Measurements from ENCODE around the gene TMEFF2. TPM values are rescaled to one million over a fixed set of nuclear protein-coding genes. Genes with fewer than 3 reads are reported as not detected.

The TMEFF2 gene
- total RNA-seq, 1 experiment from 2014 or later = not detected

- no peak for TF ChIP-seq CTCF (IDR thresholded peaks at IDR 0.05; ENCODE audit: unreplicated experiment)
- intact Hi-C loops (cut with micrococcal nuclease; ENCODE audit: unreplicated experiment) = no loop called here
- no peaks in the 10 kb centered on the region for H3K27me3 Mint-ChIP-seq (ENCODE audit: unreplicated experiment)
- no peaks in the 10 kb centered on the region for H3K9me3 Mint-ChIP-seq (ENCODE audit: low read depth, unreplicated experiment)
- H3K36me3 Mint-ChIP-seq (ENCODE audit: insufficient read depth, unreplicated experiment) = no peaks in the 10 kb centered on the region
- no peak overlapping the region for H3K4me3 Mint-ChIP-seq (ENCODE audit: low read depth, unreplicated experiment)
- no peak for DNase-seq
- no peaks in the 10 kb centered on the region for H3K4me1 Mint-ChIP-seq (ENCODE audit: low read depth, unreplicated experiment)
- BruUV-seq (replicated peaks) = no TSS peak
- no peak overlapping the region for H3K27ac Mint-ChIP-seq (ENCODE audit: unreplicated experiment)
- CTCF ChIA-PET = interaction anchor here (0.8 kb wide), 1 partner anchor 37 kb away, joined by 3 read pairs; no protein-coding TSS in a partner anchor
Measured at GRCh38 chr2:191991442-191991841, 203.3 kb downstream of the TMEFF2 start.

GRCh38 chr2:191985740-191986139 lies 209.0 kb downstream of the TMEFF2 start:
- Mint-ChIP-seq H3K27me3 (ENCODE audit: unreplicated experiment) (no peaks in the 10 kb centered on the region), H3K9me3 (ENCODE audit: low read depth, unreplicated experiment) (no peaks in the 10 kb centered on the region), H3K27ac (ENCODE audit: unreplicated experiment) (no peak overlapping the region), H3K36me3 (ENCODE audit: insufficient read depth, unreplicated experiment) (no peaks in the 10 kb centered on the region), H3K4me3 (ENCODE audit: low read depth, unreplicated experiment) (no peak overlapping the region), H3K4me1 (ENCODE audit: low read depth, unreplicated experiment) (no peaks in the 10 kb centered on the region)
- CTCF ChIA-PET = no interaction called here
- TF ChIP-seq CTCF (IDR thresholded peaks at IDR 0.05; ENCODE audit: unreplicated experiment) = no peak
- BruUV-seq (replicated peaks) = no TSS peak
- intact Hi-C loops (cut with micrococcal nuclease; ENCODE audit: unreplicated experiment) = no loop called here
- DNase-seq = no peak

GRCh38 chr2:191983591-191983990 lies 211.1 kb downstream of the TMEFF2 start:
- CTCF ChIA-PET = no interaction called here
- no peak overlapping the region for H3K4me3 Mint-ChIP-seq (ENCODE audit: low read depth, unreplicated experiment)
- no TSS peak for BruUV-seq (replicated peaks)
- no peaks in the 10 kb centered on the region for H3K4me1 Mint-ChIP-seq (ENCODE audit: low read depth, unreplicated experiment)
- H3K27ac Mint-ChIP-seq (ENCODE audit: unreplicated experiment) = no peak overlapping the region
- no peaks in the 10 kb centered on the region for H3K36me3 Mint-ChIP-seq (ENCODE audit: insufficient read depth, unreplicated experiment)
- no peak for DNase-seq
- H3K9me3 Mint-ChIP-seq (ENCODE audit: low read depth, unreplicated experiment) = no peaks in the 10 kb centered on the region
- TF ChIP-seq CTCF (IDR thresholded peaks at IDR 0.05; ENCODE audit: unreplicated experiment) = no peak
- no peaks in the 10 kb centered on the region for H3K27me3 Mint-ChIP-seq (ENCODE audit: unreplicated experiment)
- intact Hi-C loops (cut with micrococcal nuclease; ENCODE audit: unreplicated experiment) = no loop called here

DNA sequence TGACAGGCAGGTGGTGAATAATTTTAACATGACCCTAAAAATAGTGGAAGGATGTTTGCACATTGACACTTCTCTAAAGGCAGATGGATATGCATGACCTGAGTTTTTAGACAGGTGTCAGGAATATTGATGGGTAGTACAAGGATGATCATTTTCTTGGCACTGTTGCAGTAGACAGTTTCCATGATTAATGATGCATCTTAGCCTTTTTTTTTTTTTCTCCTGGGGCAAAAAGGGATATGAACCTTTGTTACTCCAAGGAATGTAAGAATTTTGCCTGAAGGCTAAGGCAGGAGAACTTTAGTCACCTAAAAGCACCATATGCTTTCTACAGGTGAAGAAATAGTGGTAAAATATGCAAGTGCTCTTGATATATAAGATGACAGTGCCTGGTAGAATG lies 211.5 kb downstream of the TMEFF2 start:
- H3K36me3 Mint-ChIP-seq (ENCODE audit: insufficient read depth, unreplicated experiment) = no peaks in the 10 kb centered on the region
- no peak for DNase-seq
- no peaks in the 10 kb centered on the region for H3K9me3 Mint-ChIP-seq (ENCODE audit: low read depth, unreplicated experiment)
- H3K4me1 Mint-ChIP-seq (ENCODE audit: low read depth, unreplicated experiment) = no peaks in the 10 kb centered on the region
- TF ChIP-seq CTCF (IDR thresholded peaks at IDR 0.05; ENCODE audit: unreplicated experiment) = no peak
- no peaks in the 10 kb centered on the region for H3K27me3 Mint-ChIP-seq (ENCODE audit: unreplicated experiment)
- BruUV-seq (replicated peaks) = no TSS peak
- intact Hi-C loops (cut with micrococcal nuclease; ENCODE audit: unreplicated experiment) = no loop called here
- CTCF ChIA-PET = no interaction called here
- H3K4me3 Mint-ChIP-seq (ENCODE audit: low read depth, unreplicated experiment) = no peak overlapping the region
- no peak overlapping the region for H3K27ac Mint-ChIP-seq (ENCODE audit: unreplicated experiment)
